Effector memory CD8-positive, alpha-beta T cell (primary cell): ENCODE results near the gene CIAPIN1.
A peak's percentile ranks its signal among the peaks of the same experiment; 100 is the strongest.

Source experiments
- ATAC-seq: fragments of 150-1000 bp; cut with Tn5 transposase; replicated peaks from 2 replicates; pipeline ENCODE4 v1.10.0; 2021; ENCODE audit warnings: mild to moderate bottlenecking, moderate library complexity
- DNase-seq, 3 experiments: peaks; one replicate each; pipeline ENCODE4 v3.0.0; 2021
- H3K27ac Mint-ChIP-seq, 2 donors: one replicate each; pipeline ENCODE4 v1.8.0; 2022; ENCODE audit warnings: mild to moderate bottlenecking in 2 of 2, mixed read lengths in 2 of 2, moderate library complexity in 2 of 2
- H3K27me3 Mint-ChIP-seq, 2 donors: one replicate each; pipeline ENCODE4 v1.8.0; 2022; ENCODE audit warnings: mixed read lengths in 2 of 2
- H3K36me3 Mint-ChIP-seq: one replicate; pipeline ENCODE4 v1.8.0; 2022; ENCODE audit warnings: mild to moderate bottlenecking, moderate library complexity, mixed read lengths; ENCODE audit not compliant: insufficient read depth
- H3K4me1 Mint-ChIP-seq, 2 donors: one replicate each; pipeline ENCODE4 v1.8.0; 2022; ENCODE audit warnings: low read depth in 2 of 2, mixed read lengths in 2 of 2
- H3K4me3 Mint-ChIP-seq, 2 donors: one replicate each; pipeline ENCODE4 v1.8.0; 2022; ENCODE audit warnings: mild to moderate bottlenecking in 2 of 2, mixed read lengths in 2 of 2, moderate library complexity in 2 of 2
- H3K9me3 Mint-ChIP-seq, 2 donors: one replicate each; pipeline ENCODE4 v1.8.0; 2022; ENCODE audit warnings: mixed read lengths in 2 of 2

Gene CIAPIN1

DNA sequence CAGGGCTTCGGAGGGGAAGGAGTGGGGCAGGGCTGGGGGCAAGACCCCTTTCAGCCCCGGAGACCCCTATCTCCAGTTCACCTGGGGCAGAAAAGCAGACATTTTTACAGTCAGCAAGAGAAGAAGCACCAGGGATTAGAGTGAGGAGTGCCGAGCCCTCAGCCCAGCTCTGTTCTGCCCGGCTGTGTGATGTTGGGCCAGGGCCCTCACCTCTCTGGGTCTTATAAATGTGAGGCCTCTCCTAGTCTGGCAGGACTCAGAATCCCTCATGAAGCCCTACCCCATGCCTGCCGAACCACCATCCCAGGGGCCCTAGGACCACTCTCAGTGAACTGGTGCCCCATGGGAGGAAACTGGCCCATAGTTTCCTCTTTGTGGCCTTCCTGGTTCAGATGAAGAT, 62.1 kb downstream of the CIAPIN1 start:
- H3K36me3 Mint-ChIP-seq: no peaks in the 10 kb centered on the region
- no peaks in the 10 kb centered on the region for H3K9me3 Mint-ChIP-seq
- H3K4me1 Mint-ChIP-seq: peaks cover 0 to 7% of the 10 kb centered on the region in 2 donors
- peaks cover 7 to 10% of the 10 kb centered on the region in 2 donors for H3K27me3 Mint-ChIP-seq
- ATAC-seq: no peak
- no peak overlapping the region for H3K27ac Mint-ChIP-seq
- H3K4me3 Mint-ChIP-seq: no peak overlapping the region
- no peak for DNase-seq

DNA sequence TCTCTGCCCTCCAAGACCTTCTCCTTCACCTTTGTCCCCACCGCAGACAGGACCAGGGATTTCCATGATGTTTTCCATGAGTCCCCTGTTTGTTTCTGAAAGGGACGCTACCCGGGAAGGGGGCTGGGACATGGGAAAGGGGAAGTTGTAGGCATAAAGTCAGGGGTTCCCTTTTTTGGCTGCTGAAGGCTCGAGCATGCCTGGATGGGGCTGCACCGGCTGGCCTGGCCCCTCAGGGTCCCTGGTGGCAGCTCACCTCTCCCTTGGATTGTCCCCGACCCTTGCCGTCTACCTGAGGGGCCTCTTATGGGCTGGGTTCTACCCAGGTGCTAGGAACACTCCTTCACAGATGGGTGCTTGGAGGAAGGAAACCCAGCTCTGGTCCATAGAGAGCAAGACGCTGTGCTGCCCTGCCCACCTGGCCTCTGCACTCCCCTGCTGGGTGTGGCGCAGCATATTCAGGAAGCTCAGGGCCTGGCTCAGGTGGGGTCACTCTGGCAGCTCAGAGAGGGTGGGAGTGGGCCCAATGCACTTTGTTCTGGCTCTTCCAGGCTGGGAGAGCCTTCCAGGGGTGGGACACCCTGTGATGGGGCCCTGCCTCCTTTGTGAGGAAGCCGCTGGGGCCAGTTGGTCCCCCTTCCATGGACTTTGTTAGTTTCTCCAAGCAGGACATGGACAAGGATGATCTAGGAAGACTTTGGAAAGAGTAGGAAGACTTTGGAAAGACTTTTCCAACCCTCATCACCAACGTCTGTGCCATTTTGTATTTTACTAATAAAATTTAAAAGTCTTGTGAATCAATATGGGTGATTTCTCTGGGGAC, 62.7 kb downstream of the CIAPIN1 start:
- Mint-ChIP-seq H3K27ac (no peak overlapping the region), H3K9me3 (no peaks in the 10 kb centered on the region), H3K27me3 (peaks cover 7 to 9% of the 10 kb centered on the region in 2 donors), H3K4me1 (peaks cover 0 to 7% of the 10 kb centered on the region in 2 donors), H3K4me3 (no peak overlapping the region), H3K36me3 (no peaks in the 10 kb centered on the region)
- ATAC-seq (no peak), DNase-seq (no peak)

DNA sequence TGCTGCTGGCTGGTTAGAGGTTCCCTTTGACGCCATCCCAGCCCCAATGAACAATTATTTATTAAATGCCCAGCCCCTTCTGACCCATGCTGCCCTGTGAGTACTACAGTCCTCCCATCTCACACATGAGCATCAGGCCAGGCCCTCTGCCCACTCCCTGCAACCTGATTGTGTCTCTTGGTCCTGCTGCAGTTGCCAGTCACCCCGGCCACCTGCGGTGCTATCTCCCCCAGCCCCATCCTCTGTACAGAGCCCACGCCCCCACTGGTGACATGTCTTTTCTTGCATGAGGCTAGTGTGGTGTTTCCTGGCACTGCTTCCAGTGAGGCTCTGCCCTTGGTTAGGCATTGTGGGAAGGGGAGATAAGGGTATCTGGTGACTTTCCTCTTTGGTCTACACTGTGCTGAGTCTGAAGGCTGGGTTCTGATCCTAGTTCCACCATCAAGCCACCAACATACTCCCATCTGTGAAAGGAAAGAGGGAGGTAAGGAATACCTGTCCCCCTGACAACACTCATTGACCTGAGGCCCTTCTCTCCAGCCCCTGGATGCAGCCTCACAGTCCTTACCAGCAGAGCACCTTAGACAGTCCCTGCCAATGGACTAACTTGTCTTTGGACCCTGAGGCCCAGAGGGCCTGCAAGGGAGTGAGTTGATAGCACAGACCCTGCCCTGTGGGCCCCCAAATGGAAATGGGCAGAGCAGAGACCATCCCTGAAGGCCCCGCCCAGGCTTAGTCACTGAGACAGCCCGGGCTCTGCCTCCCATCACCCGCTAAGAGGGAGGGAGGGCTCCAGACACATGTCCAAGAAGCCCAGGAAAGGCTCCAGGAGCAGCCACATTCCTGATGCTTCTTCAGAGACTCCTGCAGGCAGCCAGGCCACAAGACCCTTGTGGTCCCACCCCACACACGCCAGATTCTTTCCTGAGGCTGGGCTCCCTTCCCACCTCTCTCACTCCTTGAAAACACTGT, 63.6 kb downstream of the CIAPIN1 start:
- peak overlapping the region in 1 of 2 donors; percentile 19 for H3K27ac Mint-ChIP-seq
- DNase-seq (no peak), ATAC-seq (no peak)
- H3K4me1 Mint-ChIP-seq: peaks cover 0 to 5% of the 10 kb centered on the region in 2 donors
- peaks cover 0 to 7% of the 10 kb centered on the region in 2 donors for H3K27me3 Mint-ChIP-seq
- no peaks in the 10 kb centered on the region for H3K9me3 Mint-ChIP-seq
- H3K36me3 Mint-ChIP-seq: no peaks in the 10 kb centered on the region
- H3K4me3 Mint-ChIP-seq: no peak overlapping the region

GRCh38 chr16:57382535-57383275, 64.5 kb downstream of the CIAPIN1 start:
- peaks cover 0 to 7% of the 10 kb centered on the region in 2 donors for H3K27me3 Mint-ChIP-seq
- H3K36me3 Mint-ChIP-seq: no peaks in the 10 kb centered on the region
- no peaks in the 10 kb centered on the region for H3K9me3 Mint-ChIP-seq
- peak overlapping the region in 1 of 2 donors; percentile 19 for H3K27ac Mint-ChIP-seq
- ATAC-seq (no peak), DNase-seq (no peak)
- no peak overlapping the region for H3K4me3 Mint-ChIP-seq
- H3K4me1 Mint-ChIP-seq: peaks cover 0 to 7% of the 10 kb centered on the region in 2 donors

- H3K9me3 Mint-ChIP-seq: no peaks in the 10 kb centered on the region
- no peaks in the 10 kb centered on the region for H3K36me3 Mint-ChIP-seq
- H3K4me1 Mint-ChIP-seq: peaks cover 0 to 11% of the 10 kb centered on the region in 2 donors
- H3K27me3 Mint-ChIP-seq: no peaks in the 10 kb centered on the region
- no peak overlapping the region for H3K27ac Mint-ChIP-seq
- H3K4me3 Mint-ChIP-seq: no peak overlapping the region
- ATAC-seq (no peak), DNase-seq (no peak)
Observed at GRCh38 chr16:57381791-57382534, 65.2 kb downstream of the CIAPIN1 start.

- H3K27ac Mint-ChIP-seq: no peak overlapping the region
- peaks cover 0 to 8% of the 10 kb centered on the region in 2 donors for H3K4me1 Mint-ChIP-seq
- no peak overlapping the region for H3K4me3 Mint-ChIP-seq
- no peak for DNase-seq
- no peaks in the 10 kb centered on the region for H3K9me3 Mint-ChIP-seq
- no peaks in the 10 kb centered on the region for H3K36me3 Mint-ChIP-seq
- no peaks in the 10 kb centered on the region for H3K27me3 Mint-ChIP-seq
- ATAC-seq: peak; percentile 14
Observed at GRCh38 chr16:57380671-57381462, 66.3 kb downstream of the CIAPIN1 start.

DNA sequence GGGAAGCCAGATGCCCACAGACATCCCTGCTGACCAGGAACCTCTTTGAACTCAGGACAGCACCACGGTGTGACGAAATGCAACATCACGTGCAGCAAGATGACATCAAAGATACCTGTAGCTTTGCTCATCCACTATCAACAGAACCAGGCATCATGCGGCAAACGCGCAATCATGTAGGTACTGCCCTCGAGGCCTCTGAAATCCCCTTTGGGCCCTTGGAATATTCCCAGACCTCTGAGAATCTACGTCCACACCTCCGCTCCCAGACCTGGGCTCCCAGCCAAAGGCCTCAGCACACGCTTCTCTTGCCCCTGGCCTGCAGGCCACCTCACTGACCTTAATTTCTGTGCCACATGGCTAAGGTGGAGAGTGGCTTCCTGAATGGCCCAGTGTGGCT, 67.6 kb downstream of the CIAPIN1 start:
- Mint-ChIP-seq H3K4me1 (peaks cover 0 to 8% of the 10 kb centered on the region in 2 donors), H3K9me3 (no peaks in the 10 kb centered on the region), H3K4me3 (no peak overlapping the region), H3K27me3 (no peaks in the 10 kb centered on the region), H3K27ac (no peak overlapping the region), H3K36me3 (no peaks in the 10 kb centered on the region)
- DNase-seq (no peak), ATAC-seq (no peak)
